ENCODE measurements around the gene PSMB5.

The PSMB5 gene

GRCh38 chr14:23054000-23054811, 19.5 kb upstream of the PSMB5 start:
- DNase-seq (ENCODE audit: low spot score) = no peak
- no peak overlapping the region for H3K27ac ChIP-seq
- no peak overlapping the region for H3K4me3 ChIP-seq
- TF ChIP-seq, protein P1, sequence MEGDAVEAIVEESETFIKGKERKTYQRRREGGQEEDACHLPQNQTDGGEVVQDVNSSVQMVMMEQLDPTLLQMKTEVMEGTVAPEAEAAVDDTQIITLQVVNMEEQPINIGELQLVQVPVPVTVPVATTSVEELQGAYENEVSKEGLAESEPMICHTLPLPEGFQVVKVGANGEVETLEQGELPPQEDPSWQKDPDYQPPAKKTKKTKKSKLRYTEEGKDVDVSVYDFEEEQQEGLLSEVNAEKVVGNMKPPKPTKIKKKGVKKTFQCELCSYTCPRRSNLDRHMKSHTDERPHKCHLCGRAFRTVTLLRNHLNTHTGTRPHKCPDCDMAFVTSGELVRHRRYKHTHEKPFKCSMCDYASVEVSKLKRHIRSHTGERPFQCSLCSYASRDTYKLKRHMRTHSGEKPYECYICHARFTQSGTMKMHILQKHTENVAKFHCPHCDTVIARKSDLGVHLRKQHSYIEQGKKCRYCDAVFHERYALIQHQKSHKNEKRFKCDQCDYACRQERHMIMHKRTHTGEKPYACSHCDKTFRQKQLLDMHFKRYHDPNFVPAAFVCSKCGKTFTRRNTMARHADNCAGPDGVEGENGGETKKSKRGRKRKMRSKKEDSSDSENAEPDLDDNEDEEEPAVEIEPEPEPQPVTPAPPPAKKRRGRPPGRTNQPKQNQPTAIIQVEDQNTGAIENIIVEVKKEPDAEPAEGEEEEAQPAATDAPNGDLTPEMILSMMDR (IDR thresholded peaks at IDR 0.05) = no peak

DNA sequence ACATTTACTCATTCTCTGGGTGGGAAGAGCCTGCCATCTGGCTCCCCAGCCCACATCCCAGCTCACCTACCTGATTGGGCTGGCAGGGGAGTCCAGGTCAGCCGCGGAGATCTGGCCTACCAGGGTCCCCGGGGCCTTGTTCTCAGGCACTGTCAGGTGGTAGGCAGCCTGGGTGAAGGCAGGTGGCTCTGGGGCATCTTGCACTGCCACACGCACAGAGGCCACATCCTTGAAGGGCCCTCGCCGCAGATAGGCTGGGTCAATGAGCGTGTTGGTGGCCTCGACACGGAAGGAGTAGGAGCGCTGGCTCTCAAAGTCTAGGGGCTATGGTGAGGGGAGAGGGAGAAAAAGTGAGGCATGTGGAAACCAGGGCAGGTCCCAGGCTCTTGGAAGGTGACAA, 18.7 kb upstream of the PSMB5 start:
- DNase-seq (ENCODE audit: low spot score) = no peak
- Histone ChIP-seq H3K27ac (no peak overlapping the region), H3K4me3 (no peak overlapping the region)
- TF ChIP-seq, protein P1 (IDR thresholded peaks at IDR 0.05) = no peak

GRCh38 chr14:23052671-23053070, 18.0 kb upstream of the PSMB5 start:
- Histone ChIP-seq H3K4me3 (no peak overlapping the region), H3K27ac (no peak overlapping the region)
- no peak for DNase-seq (ENCODE audit: low spot score)
- TF ChIP-seq, protein P1 (IDR thresholded peaks at IDR 0.05) = no peak

DNA sequence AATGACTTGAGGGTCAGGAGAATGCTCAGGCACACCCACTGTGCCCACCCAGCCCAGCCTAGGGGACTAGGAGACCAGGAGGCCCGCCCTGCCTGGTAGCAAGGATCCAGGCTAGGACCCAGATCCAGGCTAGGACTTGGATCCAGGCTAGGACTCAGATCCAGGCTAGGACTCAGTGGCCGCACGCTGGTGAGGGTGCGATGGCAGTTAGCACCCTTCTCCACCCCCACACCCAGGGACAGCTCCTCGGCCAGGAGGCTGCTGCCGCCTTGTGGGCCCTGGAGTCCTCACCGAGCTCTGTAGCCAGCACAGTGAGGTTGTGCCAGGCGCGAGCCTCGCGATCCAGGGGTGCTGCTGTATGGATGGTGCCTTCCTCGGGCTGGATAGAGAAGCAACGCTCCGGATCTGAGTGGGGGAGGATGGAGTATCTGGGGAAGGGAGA, 17.5 kb upstream of the PSMB5 start:
- TF ChIP-seq, protein P1 (IDR thresholded peaks at IDR 0.05) = no peak
- Histone ChIP-seq H3K27ac (no peak overlapping the region), H3K4me3 (no peak overlapping the region)
- DNase-seq (ENCODE audit: low spot score) = no peak

DNA sequence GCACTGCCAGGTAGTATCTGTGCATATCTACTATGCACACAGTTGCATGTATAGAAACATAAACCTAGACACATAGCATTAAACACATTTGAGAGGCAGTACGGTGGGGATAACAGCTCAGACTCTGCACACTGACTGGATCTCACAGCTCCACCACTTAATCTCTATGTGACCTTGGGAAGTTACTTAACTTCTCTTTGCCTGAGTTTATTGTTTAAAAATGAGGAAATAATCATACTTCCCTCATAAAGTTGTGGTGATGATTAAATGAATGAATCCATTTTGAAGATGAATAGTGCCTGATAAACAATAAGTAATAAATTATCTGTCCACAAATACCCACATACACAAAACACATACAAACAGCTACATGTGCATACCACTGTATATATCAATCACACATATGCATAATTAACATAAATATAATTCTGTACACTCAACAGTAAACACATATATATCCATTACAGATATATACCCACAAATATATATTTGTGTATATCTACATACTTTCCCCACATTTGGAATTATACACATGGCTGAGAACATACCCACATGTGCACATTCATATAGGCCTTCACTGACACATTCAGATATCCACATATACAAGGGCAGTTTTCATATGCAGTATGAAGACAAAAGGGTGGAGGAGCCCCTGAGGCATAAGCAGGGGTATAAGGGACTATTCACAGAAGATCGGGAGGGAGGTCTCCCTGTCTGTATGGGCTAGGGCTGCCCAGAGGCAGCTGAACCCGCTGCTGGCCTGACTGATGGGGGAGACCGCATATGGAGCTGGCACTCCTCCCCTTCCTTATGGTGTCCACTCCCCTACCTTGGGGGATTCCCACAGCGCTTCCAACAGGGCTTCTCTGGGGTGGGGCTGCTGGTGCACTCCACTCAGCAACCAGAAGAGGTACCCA, 16.7 kb upstream of the PSMB5 start:
- H3K27ac ChIP-seq = no peak overlapping the region
- TF ChIP-seq, protein P1 (IDR thresholded peaks at IDR 0.05) = no peak
- no peak overlapping the region for H3K4me3 ChIP-seq
- DNase-seq (ENCODE audit: low spot score) = no peak

- no peak for DNase-seq (ENCODE audit: low spot score)
- Histone ChIP-seq H3K4me3 (no peak overlapping the region), H3K27ac (no peak overlapping the region)
- TF ChIP-seq, protein P1 (IDR thresholded peaks at IDR 0.05) = no peak
These were observed 14.3 kb upstream of the PSMB5 start for GRCh38 chr14:23049011-23049410.

Measured in coronary artery (tissue), 2 donors.